ENCODE results near the gene NOX5. TPM values are rescaled to one million over a fixed set of nuclear protein-coding genes. Genes with fewer than 3 reads are reported as not detected.

Gene NOX5
- total and polyA plus RNA-seq, 2 of the 4 experiments (the other 2 are of a cell fraction) = 0.07 TPM; not detected in 1

DNA sequence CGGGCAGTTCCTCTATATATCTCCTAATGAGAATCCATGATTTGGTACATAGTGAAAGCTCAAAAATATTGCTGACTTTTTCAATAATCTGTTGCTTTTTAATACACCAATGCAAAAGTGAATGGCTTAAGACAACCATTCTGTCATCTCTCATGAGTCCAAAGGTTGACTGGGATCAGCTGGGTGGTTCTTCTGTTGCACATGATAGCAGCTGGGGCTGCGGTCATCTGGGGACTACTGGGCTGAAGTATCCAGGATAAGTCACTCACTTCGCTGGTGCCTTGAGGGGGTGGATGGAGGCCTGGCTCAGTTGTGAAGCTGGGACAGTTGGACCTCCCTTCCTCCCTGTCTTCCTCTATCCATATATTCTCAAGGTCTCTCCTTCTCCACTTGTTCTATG, 53.7 kb downstream of the NOX5 start:
- Histone ChIP-seq H3K4ac (ENCODE audit: low read depth, low read length) (no peak overlapping the region), H3K18ac (ENCODE audit: low read depth, low read length) (no peak overlapping the region), H2BK120ac (ENCODE audit: low read depth, low read length) (no peak overlapping the region), H3K4me1 (ENCODE audit: control insufficient read depth, insufficient read depth, low read length) (no peaks in the 10 kb centered on the region), H3K4me2 (ENCODE audit: low read depth, low read length) (no peak overlapping the region), H3K23ac (ENCODE audit: low read depth, low read length) (no peak overlapping the region), H2AK9ac (replicated peaks; ENCODE audit: low read depth, low read length, poor library complexity) (no peak overlapping the region), H4K5ac (ENCODE audit: low read depth, low read length) (no peak overlapping the region), H3K9me1 (ENCODE audit: insufficient read depth, low read length) (no peaks in the 10 kb centered on the region; the same call in 1 of the 2 replicates), H3K56ac (ENCODE audit: extremely low read depth, insufficient read depth, low read length) (no peak overlapping the region), H3K27me3 (ENCODE audit: control insufficient read depth, insufficient read depth, low read length) (peaks cover 8% of the 10 kb centered on the region), H3K14ac (replicated peaks; ENCODE audit: low read depth, low read length) (no peak overlapping the region), H2BK5ac (ENCODE audit: low read depth, low read length, poor library complexity, severe bottlenecking) (no peak overlapping the region), H2BK15ac (ENCODE audit: low read depth, low read length) (no peak overlapping the region), H3K9ac (ENCODE audit: low read depth, low read length) (no peak overlapping the region), H4K20me1 (ENCODE audit: insufficient read depth, low read length) (no peaks in the 10 kb centered on the region), H3K27ac (ENCODE audit: insufficient read depth, low read length) (no peak overlapping the region), H3K79me1 (ENCODE audit: low read depth in 1 of 2, low read length in 2 of 2) (no peaks in the 10 kb centered on the region), H3K9me3 (ENCODE audit: control insufficient read depth, insufficient read depth, low read length) (peaks cover 6% of the 10 kb centered on the region), H3K36me3 (ENCODE audit: control insufficient read depth, insufficient read depth, low read length) (no peaks in the 10 kb centered on the region), H2AFZ (replicated peaks; ENCODE audit: low read length, poor library complexity) (no peak overlapping the region), H3K4me3 (ENCODE audit: insufficient read depth, low read depth, low read length) (no peak overlapping the region), H4K8ac (ENCODE audit: low read depth in 2 of 2, low read length in 2 of 2) (no peak overlapping the region), H2AK5ac (ENCODE audit: low read depth, low read length) (no peak overlapping the region), H2BK20ac (ENCODE audit: low read depth, low read length) (no peak overlapping the region), H4K91ac (ENCODE audit: insufficient read depth, low read depth, low read length) (no peak overlapping the region)
- dilution Hi-C loops (cut with HindIII; ENCODE audit: low sequenced_read_pairs, unreplicated experiment) (no loop called here), intact Hi-C loops (cut with micrococcal nuclease) (no loop called here), in situ Hi-C loops (cut with MboI; ENCODE audit: low sequenced_read_pairs) (loop anchor here (5.0 kb wide), 1 partner anchor 154 kb away; no protein-coding TSS in a partner anchor)
- DNase-seq (no peak), ATAC-seq (ENCODE audit: low read depth) (no peak)
- ChIA-PET CTCF (interaction anchor here (0.5 to 1.6 kb wide), 2 partner anchors 326 to 1961 kb away, joined by 3 to 6 read pairs; no protein-coding TSS in a partner anchor), POLR2A (ENCODE audit: unreplicated experiment) (no interaction called here)
- BruUV-seq (replicated peaks) = no TSS peak
- no peak for TF ChIP-seq BHLHE40 (IDR thresholded peaks at IDR 0.05; ENCODE audit: low read depth, low read length)
- TF ChIP-seq RAD21 (IDR thresholded peaks at IDR 0.05; ENCODE audit: low read length) = no peak
- no peak for TF ChIP-seq RCOR1 (IDR thresholded peaks at IDR 0.05; ENCODE audit: insufficient replicate concordance, low read length)
- TF ChIP-seq POLR2A (IDR thresholded peaks at IDR 0.05; ENCODE audit: low read depth, low read length) = no peak
- TF ChIP-seq, protein P1, sequence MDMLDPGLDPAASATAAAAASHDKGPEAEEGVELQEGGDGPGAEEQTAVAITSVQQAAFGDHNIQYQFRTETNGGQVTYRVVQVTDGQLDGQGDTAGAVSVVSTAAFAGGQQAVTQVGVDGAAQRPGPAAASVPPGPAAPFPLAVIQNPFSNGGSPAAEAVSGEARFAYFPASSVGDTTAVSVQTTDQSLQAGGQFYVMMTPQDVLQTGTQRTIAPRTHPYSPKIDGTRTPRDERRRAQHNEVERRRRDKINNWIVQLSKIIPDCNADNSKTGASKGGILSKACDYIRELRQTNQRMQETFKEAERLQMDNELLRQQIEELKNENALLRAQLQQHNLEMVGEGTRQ (IDR thresholded peaks at IDR 0.05; ENCODE audit: low read depth, low read length) = no peak
- TF ChIP-seq, protein P2, sequence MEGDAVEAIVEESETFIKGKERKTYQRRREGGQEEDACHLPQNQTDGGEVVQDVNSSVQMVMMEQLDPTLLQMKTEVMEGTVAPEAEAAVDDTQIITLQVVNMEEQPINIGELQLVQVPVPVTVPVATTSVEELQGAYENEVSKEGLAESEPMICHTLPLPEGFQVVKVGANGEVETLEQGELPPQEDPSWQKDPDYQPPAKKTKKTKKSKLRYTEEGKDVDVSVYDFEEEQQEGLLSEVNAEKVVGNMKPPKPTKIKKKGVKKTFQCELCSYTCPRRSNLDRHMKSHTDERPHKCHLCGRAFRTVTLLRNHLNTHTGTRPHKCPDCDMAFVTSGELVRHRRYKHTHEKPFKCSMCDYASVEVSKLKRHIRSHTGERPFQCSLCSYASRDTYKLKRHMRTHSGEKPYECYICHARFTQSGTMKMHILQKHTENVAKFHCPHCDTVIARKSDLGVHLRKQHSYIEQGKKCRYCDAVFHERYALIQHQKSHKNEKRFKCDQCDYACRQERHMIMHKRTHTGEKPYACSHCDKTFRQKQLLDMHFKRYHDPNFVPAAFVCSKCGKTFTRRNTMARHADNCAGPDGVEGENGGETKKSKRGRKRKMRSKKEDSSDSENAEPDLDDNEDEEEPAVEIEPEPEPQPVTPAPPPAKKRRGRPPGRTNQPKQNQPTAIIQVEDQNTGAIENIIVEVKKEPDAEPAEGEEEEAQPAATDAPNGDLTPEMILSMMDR (conservative IDR thresholded peaks at IDR 0.05; ENCODE audit: low read depth, low read length) = no peak
- no peak for TF ChIP-seq FOS (IDR thresholded peaks at IDR 0.05; ENCODE audit: low read depth, low read length)
- no peak for TF ChIP-seq RFX5 (IDR thresholded peaks at IDR 0.05; ENCODE audit: low read depth, low read length)
- TF ChIP-seq NFE2L2 (IDR thresholded peaks at IDR 0.05; ENCODE audit: low read depth, low read length) = no peak
- TF ChIP-seq SMC3 (IDR thresholded peaks at IDR 0.05; ENCODE audit: low read depth, low read length) = no peak
- WGBS, 2 experiments (ENCODE audit: extremely low coverage in 2 of 2, insufficient read length in 1 of 2) = no CpG with 5 or more reads among the region's 3 CpGs
